ENCODE measurements around the gene F7. TPM values are rescaled to one million over a fixed set of nuclear protein-coding genes. Genes with fewer than 3 reads are reported as not detected.

F7 gene
- total and polyA plus RNA-seq, 2 donors (not counting 1 experiment from before 2014, with no cell fraction given), result not detected

- TF ChIP-seq CTCF (IDR thresholded peaks at IDR 0.05) (no peak), EZH2 (IDR thresholded peaks at IDR 0.05; ENCODE audit: borderline replicate concordance, insufficient read depth, low read depth, low read length, poor library complexity, severe bottlenecking) (no peak)
- 88% methylated on average over 25 of the region's 33 CpGs for WGBS (ENCODE audit: insufficient coverage)
- Histone ChIP-seq H3K9ac (ENCODE audit: low read length) (no peak overlapping the region), H3K79me2 (ENCODE audit: control insufficient read depth, insufficient read depth, low read length) (no peaks in the 10 kb centered on the region), H3K4me1 (ENCODE audit: control insufficient read depth in 2 of 2, insufficient read depth in 2 of 2, low read length in 2 of 2) (no peaks in the 10 kb centered on the region), H3K27me3 (replicated peaks in 1 of 4; ENCODE audit: control extremely low read depth in 1 of 4, control insufficient read depth in 3 of 4, insufficient read depth in 4 of 4, low read length in 3 of 4) (no peaks in the 10 kb centered on the region), H2AFZ (ENCODE audit: insufficient read depth, low read depth, low read length, poor library complexity, severe bottlenecking) (no peak overlapping the region), H3K4me2 (replicated peaks; ENCODE audit: low read depth, low read length, poor library complexity, severe bottlenecking) (no peak overlapping the region), H3K36me3 (replicated peaks in 1 of 2; ENCODE audit: control extremely low read depth in 1 of 2, control insufficient read depth in 1 of 2, extremely low read depth in 1 of 2, insufficient read depth in 2 of 2, low read length in 1 of 2) (no peaks in the 10 kb centered on the region), H4K20me1 (ENCODE audit: control insufficient read depth, insufficient read depth, low read length, poor library complexity, severe bottlenecking) (no peaks in the 10 kb centered on the region), H3K4me3 (ENCODE audit: control extremely low read depth in 1 of 5, extremely low read depth in 1 of 5, insufficient read depth in 1 of 5, low read depth in 2 of 5, low read length in 4 of 5) (no peak overlapping the region), H3K27ac (ENCODE audit: low read length in 2 of 2) (no peak overlapping the region), H3K9me3 (ENCODE audit: control extremely low read depth in 1 of 3, control insufficient read depth in 2 of 3, insufficient read depth in 1 of 3, low read length in 2 of 3) (no peaks in the 10 kb centered on the region)
- POLR2A ChIA-PET, result no interaction called here
- Mint-ChIP-seq H3K27me3 (no peaks in the 10 kb centered on the region), H3K9me3 (ENCODE audit: insufficient read depth) (no peaks in the 10 kb centered on the region), H3K27ac (no peak overlapping the region), H3K4me3 (no peak overlapping the region), H3K4me1 (no peaks in the 10 kb centered on the region)
- intact Hi-C loops (cut with micrococcal nuclease), result no loop called here
- DNase-seq (no peak), ATAC-seq (ENCODE audit: low read depth) (no peak)
- CTCF ChIA-PET, result no interaction called here
Observed at GRCh38 chr13:113091891-113092775, 13.5 kb upstream of the F7 start.

- no peaks in the 10 kb centered on the region for H3K9me3 Mint-ChIP-seq (ENCODE audit: insufficient read depth)
- H3K27ac Mint-ChIP-seq, result no peak overlapping the region
- DNase-seq, result no peak
- H3K4me1 Mint-ChIP-seq, result no peaks in the 10 kb centered on the region
- H3K27me3 Mint-ChIP-seq, result no peaks in the 10 kb centered on the region
- intact Hi-C loops (cut with micrococcal nuclease), result no loop called here
- CTCF ChIA-PET, result no interaction called here
- no peak for TF ChIP-seq CTCF (IDR thresholded peaks at IDR 0.05)
- no peak for TF ChIP-seq EZH2 (IDR thresholded peaks at IDR 0.05; ENCODE audit: borderline replicate concordance, insufficient read depth, low read depth, low read length, poor library complexity, severe bottlenecking)
- H3K79me2 ChIP-seq (ENCODE audit: control insufficient read depth, insufficient read depth, low read length), result no peaks in the 10 kb centered on the region
- no peaks in the 10 kb centered on the region for H3K9me3 ChIP-seq (ENCODE audit: control extremely low read depth in 1 of 3, control insufficient read depth in 2 of 3, insufficient read depth in 1 of 3, low read length in 2 of 3)
- no peak overlapping the region for H3K4me3 ChIP-seq (ENCODE audit: control extremely low read depth in 1 of 5, extremely low read depth in 1 of 5, insufficient read depth in 1 of 5, low read depth in 2 of 5, low read length in 4 of 5)
- POLR2A ChIA-PET, result no interaction called here
- H3K9ac ChIP-seq (ENCODE audit: low read length), result no peak overlapping the region
- no peaks in the 10 kb centered on the region for H3K36me3 ChIP-seq (replicated peaks in 1 of 2; ENCODE audit: control extremely low read depth in 1 of 2, control insufficient read depth in 1 of 2, extremely low read depth in 1 of 2, insufficient read depth in 2 of 2, low read length in 1 of 2)
- no peak overlapping the region for H3K4me2 ChIP-seq (replicated peaks; ENCODE audit: low read depth, low read length, poor library complexity, severe bottlenecking)
- no peak overlapping the region for H2AFZ ChIP-seq (ENCODE audit: insufficient read depth, low read depth, low read length, poor library complexity, severe bottlenecking)
- no peak for ATAC-seq (ENCODE audit: low read depth)
- H3K27me3 ChIP-seq (replicated peaks in 1 of 4; ENCODE audit: control extremely low read depth in 1 of 4, control insufficient read depth in 3 of 4, insufficient read depth in 4 of 4, low read length in 3 of 4), result no peaks in the 10 kb centered on the region
- 96% methylated on average over 24 of the region's 25 CpGs for WGBS (ENCODE audit: insufficient coverage)
- H3K4me1 ChIP-seq (ENCODE audit: control insufficient read depth in 2 of 2, insufficient read depth in 2 of 2, low read length in 2 of 2), result no peaks in the 10 kb centered on the region
- H3K4me3 Mint-ChIP-seq, result no peak overlapping the region
- no peaks in the 10 kb centered on the region for H4K20me1 ChIP-seq (ENCODE audit: control insufficient read depth, insufficient read depth, low read length, poor library complexity, severe bottlenecking)
- no peak overlapping the region for H3K27ac ChIP-seq (ENCODE audit: low read length in 2 of 2)
Observed at GRCh38 chr13:113092776-113093579, 12.6 kb upstream of the F7 start.

Data from B cell (primary cell).